WTC11 (cell line): Measurements from ENCODE around the gene TAF4.
"Not testable (repeated sequence)": the region's sequence is repeated elsewhere in the genome, so short reads cannot be mapped to it uniquely, and the experiment has no call there.

Source experiments
- CREB1 ChIP-seq: sonication (generic); formaldehyde crosslinking; IDR thresholded peaks from 2 replicates; pipeline ENCODE4 v1.8.0; 2023; ENCODE audit warnings: mild to moderate bottlenecking, missing genetic modification reagents
- CTCF ChIP-seq: fragments of 200-600 bp; IDR thresholded peaks from 2 replicates; pipeline ENCODE4 v1.8.0; 2022; ENCODE audit warnings: antibody characterized with exemption
- E2F1 ChIP-seq: sonication (generic); formaldehyde crosslinking; IDR thresholded peaks from 2 replicates; pipeline ENCODE4 v1.8.0; 2022; ENCODE audit warnings: mild to moderate bottlenecking, missing genetic modification reagents
- ESRRA ChIP-seq: sonication (generic); formaldehyde crosslinking; IDR thresholded peaks from 2 replicates; pipeline ENCODE4 v1.8.1; 2022; ENCODE audit warnings: mild to moderate bottlenecking, missing genetic modification reagents, borderline replicate concordance
- GTF2I ChIP-seq: fragments of 250-450 bp; sonication (Bioruptor Pico); conservative IDR thresholded peaks from 2 replicates; pipeline ENCODE4 v1.4.0; 2021; ENCODE audit warnings: mild to moderate bottlenecking
- MXD4 ChIP-seq: fragments of 250-450 bp; sonication (Bioruptor Pico); IDR thresholded peaks from 2 replicates; pipeline ENCODE4 v1.8.0; 2021; ENCODE audit warnings: mild to moderate bottlenecking, moderate library complexity, borderline replicate concordance
- NFYB ChIP-seq: sonication (generic); formaldehyde crosslinking; conservative IDR thresholded peaks from 2 replicates; pipeline ENCODE4 v1.8.0; 2022; ENCODE audit warnings: low read depth, missing genetic modification reagents
- PRRX2 ChIP-seq: fragments of 250-450 bp; sonication (Bioruptor Pico); IDR thresholded peaks from 2 replicates; pipeline ENCODE4 v1.8.0; 2021; ENCODE audit warnings: mild to moderate bottlenecking
- TCF7 ChIP-seq: sonication (generic); formaldehyde crosslinking; IDR thresholded peaks from 2 replicates; pipeline ENCODE4 v1.8.0; 2022; ENCODE audit warnings: mild to moderate bottlenecking, low read depth, missing genetic modification reagents, moderate library complexity
- ZNF121 ChIP-seq: sonication (generic); formaldehyde crosslinking; IDR thresholded peaks from 2 replicates; pipeline ENCODE4 v1.8.0; 2023; ENCODE audit warnings: missing genetic modification reagents
- ZNF396 ChIP-seq: fragments of 250-450 bp; sonication (Bioruptor Pico); IDR thresholded peaks from 2 replicates; pipeline ENCODE4 v1.8.0; 2021; ENCODE audit warnings: mild to moderate bottlenecking, moderate library complexity, borderline replicate concordance

- TF ChIP-seq E2F1 (CRISPR knock-in tag); CTCF; ESRRA (CRISPR knock-in tag); TCF7 (CRISPR knock-in tag); PRRX2 (CRISPR knock-in tag); MXD4 (CRISPR knock-in tag); CREB1 (CRISPR knock-in tag); NFYB (CRISPR knock-in tag); GTF2I (CRISPR knock-in tag); ZNF121 (CRISPR knock-in tag); ZNF396 (CRISPR knock-in tag): not testable (repeated sequence)
Observed at GRCh38 chr20:61944967-61945366, 120.7 kb downstream of the TAF4 start.
